ENCODE data around the gene TMED4. TPM values are rescaled to one million over a fixed set of nuclear protein-coding genes. Genes with fewer than 3 reads are reported as not detected.
A peak's percentile ranks its signal among the peaks of the same experiment; 100 is the strongest.

The TMED4 gene
- total RNA-seq, 4 donors from 2014 or later, result 80.9 to 319 (median 262) TPM

DNA sequence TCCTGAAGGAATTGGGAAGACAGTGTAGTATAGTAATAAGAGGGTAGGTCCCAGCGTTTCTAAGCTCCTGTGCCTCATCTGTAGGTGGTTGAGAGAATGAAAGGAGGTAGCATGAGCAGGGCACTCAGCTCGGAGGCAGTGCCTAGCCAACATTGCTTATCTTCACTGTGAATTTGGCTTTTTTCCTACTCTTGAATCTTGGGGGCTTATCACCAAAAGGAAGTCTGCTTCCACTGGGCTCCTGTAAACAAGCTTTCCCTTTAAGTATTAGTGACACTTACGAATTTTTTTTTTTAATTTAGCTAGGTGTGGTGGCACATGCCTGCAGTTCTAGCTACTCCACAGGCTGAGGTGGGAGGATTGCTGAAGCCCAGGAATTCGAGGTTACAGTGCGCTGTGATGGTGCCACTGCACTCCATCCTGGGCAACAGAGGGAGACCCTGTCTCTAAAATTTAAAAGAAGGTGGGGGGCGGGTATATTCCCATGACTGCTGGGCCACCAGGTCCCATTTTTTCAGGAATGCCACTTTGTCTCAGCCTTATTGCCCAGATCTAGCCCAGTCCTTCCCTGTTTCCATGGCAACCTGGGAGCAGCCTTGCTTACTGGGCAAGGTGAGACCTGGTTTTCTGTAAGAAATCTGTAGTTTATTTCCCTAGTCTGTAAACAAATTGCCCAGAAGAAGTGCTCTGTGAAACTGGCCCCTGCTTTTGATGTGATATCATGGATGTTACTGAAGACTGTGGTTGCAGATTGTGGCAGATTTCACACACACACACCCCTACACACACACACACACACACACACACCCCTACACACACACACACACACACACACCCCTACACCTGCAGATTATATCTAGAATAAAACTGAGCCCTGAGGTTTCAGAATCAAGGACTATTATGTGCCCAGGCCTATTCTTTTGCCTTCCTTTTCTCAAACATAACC is 43.8 kb upstream of the TMED4 start:
- H3K36me3 ChIP-seq, result peaks cover 0 to 27% (median 0%) of the 10 kb centered on the region in 3 donors
- no peaks in the 10 kb centered on the region for H3K9me3 ChIP-seq
- no peak overlapping the region for H3K4me3 ChIP-seq
- H3K4me1 ChIP-seq, result peaks cover 0 to 32% (median 10%) of the 10 kb centered on the region in 4 donors
- TF ChIP-seq, protein P1, sequence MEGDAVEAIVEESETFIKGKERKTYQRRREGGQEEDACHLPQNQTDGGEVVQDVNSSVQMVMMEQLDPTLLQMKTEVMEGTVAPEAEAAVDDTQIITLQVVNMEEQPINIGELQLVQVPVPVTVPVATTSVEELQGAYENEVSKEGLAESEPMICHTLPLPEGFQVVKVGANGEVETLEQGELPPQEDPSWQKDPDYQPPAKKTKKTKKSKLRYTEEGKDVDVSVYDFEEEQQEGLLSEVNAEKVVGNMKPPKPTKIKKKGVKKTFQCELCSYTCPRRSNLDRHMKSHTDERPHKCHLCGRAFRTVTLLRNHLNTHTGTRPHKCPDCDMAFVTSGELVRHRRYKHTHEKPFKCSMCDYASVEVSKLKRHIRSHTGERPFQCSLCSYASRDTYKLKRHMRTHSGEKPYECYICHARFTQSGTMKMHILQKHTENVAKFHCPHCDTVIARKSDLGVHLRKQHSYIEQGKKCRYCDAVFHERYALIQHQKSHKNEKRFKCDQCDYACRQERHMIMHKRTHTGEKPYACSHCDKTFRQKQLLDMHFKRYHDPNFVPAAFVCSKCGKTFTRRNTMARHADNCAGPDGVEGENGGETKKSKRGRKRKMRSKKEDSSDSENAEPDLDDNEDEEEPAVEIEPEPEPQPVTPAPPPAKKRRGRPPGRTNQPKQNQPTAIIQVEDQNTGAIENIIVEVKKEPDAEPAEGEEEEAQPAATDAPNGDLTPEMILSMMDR (IDR thresholded peaks at IDR 0.05), result no peak
- TF ChIP-seq POLR2A (IDR thresholded peaks at IDR 0.05), result no peak
- no peaks in the 10 kb centered on the region for H3K27me3 ChIP-seq
- peak overlapping the region in 1 of 4 donors; percentile 48 for H3K27ac ChIP-seq
- DNase-seq, result no peak

DNA sequence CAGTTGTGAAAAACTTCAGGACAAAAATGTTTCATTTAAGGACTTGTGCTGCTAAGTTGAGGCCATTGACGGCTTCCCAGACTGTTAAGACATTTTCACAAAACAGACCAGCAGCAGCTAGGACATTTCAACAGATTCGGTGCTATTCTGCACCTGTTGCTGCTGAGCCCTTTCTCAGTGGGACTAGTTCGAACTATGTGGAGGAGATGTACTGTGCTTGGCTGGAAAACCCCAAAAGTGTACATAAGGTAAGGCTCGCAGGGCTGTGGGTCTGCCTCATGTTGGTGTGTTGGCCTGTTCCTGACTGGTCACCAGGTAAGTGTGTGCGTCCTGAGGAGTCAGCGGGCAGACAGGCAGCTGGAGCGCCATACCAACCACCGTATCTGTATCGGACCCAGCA is 42.3 kb upstream of the TMED4 start:
- no peaks in the 10 kb centered on the region for H3K9me3 ChIP-seq
- DNase-seq, result no peak
- TF ChIP-seq, protein P1 (IDR thresholded peaks at IDR 0.05), result no peak
- no peak for TF ChIP-seq POLR2A (IDR thresholded peaks at IDR 0.05)
- H3K27me3 ChIP-seq, result no peaks in the 10 kb centered on the region
- peaks cover 0 to 27% (median 0%) of the 10 kb centered on the region in 3 donors for H3K36me3 ChIP-seq
- peak overlapping the region in 2 of 4 donors; percentile 25 to 34 for H3K27ac ChIP-seq
- H3K4me1 ChIP-seq, result peaks cover 0 to 28% (median 8%) of the 10 kb centered on the region in 4 donors
- no peak overlapping the region for H3K4me3 ChIP-seq

DNA sequence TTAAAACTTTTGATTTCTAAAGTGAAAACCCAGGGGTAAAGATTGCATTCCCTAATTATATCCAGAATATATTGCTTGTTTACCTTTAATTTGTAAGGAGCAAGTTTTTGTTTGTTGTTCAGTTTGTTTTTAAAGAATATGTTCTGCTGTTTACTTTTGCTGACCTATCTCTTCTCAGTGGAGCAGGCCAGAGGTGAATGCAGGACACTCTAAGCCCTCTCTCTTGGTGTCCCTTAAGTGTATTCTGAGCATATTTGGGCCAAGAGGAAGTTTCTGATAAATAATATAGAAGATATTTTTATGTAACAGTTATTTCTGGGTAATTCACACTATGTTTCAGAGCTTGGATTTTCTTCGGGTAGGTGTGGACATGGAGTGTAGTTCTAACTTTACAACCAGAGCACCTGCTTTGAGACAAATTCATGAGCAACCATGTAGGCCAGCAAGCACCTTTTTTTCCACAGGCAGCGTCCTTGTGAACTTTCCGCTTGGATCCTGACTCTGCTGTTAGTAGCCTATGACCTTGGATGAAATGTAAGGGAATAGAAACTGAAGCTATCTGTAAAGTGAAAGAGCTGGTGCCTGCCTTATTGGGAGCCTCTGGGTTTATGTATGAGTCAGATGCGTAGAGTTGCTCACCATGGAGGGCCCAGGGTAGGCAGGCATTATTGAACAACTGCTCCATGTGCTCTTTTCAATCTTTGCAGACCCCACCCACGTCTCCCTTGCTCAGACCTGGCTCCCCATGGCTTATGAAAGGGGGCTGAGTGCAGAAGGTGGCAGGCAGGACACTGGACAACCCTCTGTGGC is 40.5 kb upstream of the TMED4 start:
- peak overlapping the region; percentile 49 to 87 (median 72) for H3K27ac ChIP-seq
- no peaks in the 10 kb centered on the region for H3K9me3 ChIP-seq
- no peak overlapping the region for H3K4me3 ChIP-seq
- peak in 1 of 3 donors; percentile 63 for DNase-seq
- H3K36me3 ChIP-seq, result peaks cover 0 to 27% (median 0%) of the 10 kb centered on the region in 3 donors
- peaks cover 0 to 46% (median 12%) of the 10 kb centered on the region in 4 donors for H3K4me1 ChIP-seq
- H3K27me3 ChIP-seq, result no peaks in the 10 kb centered on the region
- no peak for TF ChIP-seq POLR2A (IDR thresholded peaks at IDR 0.05)
- TF ChIP-seq, protein P1 (IDR thresholded peaks at IDR 0.05), result no peak

DNA sequence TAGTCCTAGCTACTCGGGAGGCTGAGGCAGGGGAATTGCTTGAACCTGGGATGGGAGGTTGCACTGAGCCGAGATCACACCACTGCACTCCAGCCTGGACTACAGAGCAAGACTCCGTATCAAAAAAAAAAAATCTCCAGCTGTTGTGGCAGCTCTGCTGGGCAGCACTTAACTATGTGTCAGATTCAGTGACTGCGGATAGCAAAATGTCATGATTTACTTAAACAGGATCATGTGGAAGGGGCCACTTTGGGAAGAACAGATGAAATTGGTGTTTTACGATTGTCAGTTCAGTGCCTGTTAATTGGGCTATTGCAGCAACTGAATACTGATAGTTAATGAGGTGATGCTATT is 39.7 kb upstream of the TMED4 start:
- Histone ChIP-seq H3K27ac (peak overlapping the region in 3 of 4 donors; percentile 7 to 87 (median 71)), H3K9me3 (no peaks in the 10 kb centered on the region)

More for the DNA sequence above, 39.7 kb upstream of the TMED4 start:
- peaks cover 0 to 50% (median 12%) of the 10 kb centered on the region in 4 donors for H3K4me1 ChIP-seq
- no peaks in the 10 kb centered on the region for H3K27me3 ChIP-seq
- TF ChIP-seq POLR2A (IDR thresholded peaks at IDR 0.05), result no peak
- TF ChIP-seq, protein P1 (IDR thresholded peaks at IDR 0.05), result no peak
- no peak for DNase-seq
- H3K36me3 ChIP-seq, result peaks cover 0 to 23% (median 0%) of the 10 kb centered on the region in 3 donors
- no peak overlapping the region for H3K4me3 ChIP-seq

Measured in Peyer's patch (tissue), 4 donors.